A549 (cell line): Measurements from ENCODE around the gene IMPG1. TPM values are rescaled to one million over a fixed set of nuclear protein-coding genes. Genes with fewer than 3 reads are reported as not detected.

ENCODE experiments used
- ATAC-seq, 2 experiments: fragments of 200-7000 bp in 1 of 2; fragments of >200 bp in 1 of 2; cut with Nextera tagmentation in 1 of 2; cut with Tn5 transposase in 1 of 2; 3 replicates each; pipeline versions ENCODE4 v1.8.0 to v1.9.1; 2018 to 2020; ENCODE audit warnings: mild to moderate bottlenecking in 1 of 2, moderate library complexity in 1 of 2
- CTCF ChIA-PET: fragments of 300-600 bp; sonication (Branson Sonifier 250); formaldehyde crosslinking; extraction: SDS; loops from one replicate; lab custom pipeline; 2021; ENCODE audit warnings: antibody characterized with exemption, inconsistent platforms; lab: Yijun Ruan, JAX
- POLR2A ChIA-PET: fragments of 350-600 bp; formaldehyde crosslinking; extraction: SDS; loops from one replicate; lab custom pipeline; 2021; ENCODE audit warnings: antibody characterized with exemption, inconsistent platforms; lab: Yijun Ruan, JAX
- DNase-seq, 2 experiments: peaks; one replicate each; pipeline versions ENCODE4 v3.0.0 to v3.0.0-alpha.2; 2011 to 2016; ENCODE audit warnings: low read depth in 1 of 2, low spot score in 1 of 2
- FAIRE-seq: peaks from 2 replicates; lab custom pipeline; 2011; peaks lifted over from hg19 to GRCh38; lab: Jason Lieb, UNC
- H3K27ac ChIP-seq, 2 experiments: fragments of >200 bp; sonication (Bioruptor Twin); formaldehyde crosslinking; 3 replicates each; pipeline ENCODE4 v1.5.1; 2016 to 2017
- H3K4me1 ChIP-seq: fragments of >200 bp; sonication (Bioruptor Twin); formaldehyde crosslinking; 3 replicates; pipeline ENCODE4 v1.6.1; 2016
- H3K4me2 ChIP-seq: fragments of >200 bp; sonication (Bioruptor Twin); formaldehyde crosslinking; 3 replicates; pipeline ENCODE4 v1.6.1; 2016
- H3K4me3 ChIP-seq: fragments of >200 bp; sonication (Bioruptor Twin); formaldehyde crosslinking; 3 replicates; pipeline ENCODE4 v1.5.1; 2016
- H3K9me3 ChIP-seq: fragments of >200 bp; sonication (Bioruptor Twin); formaldehyde crosslinking; 3 replicates; pipeline ENCODE4 v1.6.1; 2016
- BCL3 ChIP-seq: fragments of >200 bp; sonication (Bioruptor Twin); formaldehyde crosslinking; IDR thresholded peaks from 3 replicates; pipeline ENCODE4 v1.6.1; 2016
- EP300 ChIP-seq, 2 experiments: fragments of >200 bp; sonication (Bioruptor Twin); formaldehyde crosslinking; IDR thresholded peaks; 2 replicates in 1 of 2; 3 replicates in 1 of 2; pipeline ENCODE4 v1.6.1; 2016 to 2017
- ESRRA ChIP-seq: fragments of 150-350 bp; IDR thresholded peaks from 2 replicates; pipeline ENCODE4 v1.6.1; 2014; ENCODE audit warnings: mild to moderate bottlenecking, low read length, borderline replicate concordance
- JUN ChIP-seq, 2 experiments: fragments of >200 bp; sonication (Bioruptor Twin); formaldehyde crosslinking; IDR thresholded peaks; 2 replicates in 1 of 2; 3 replicates in 1 of 2; pipeline ENCODE4 v1.6.1; 2016 to 2017
- JUNB ChIP-seq: fragments of >200 bp; sonication (Bioruptor Twin); formaldehyde crosslinking; IDR thresholded peaks from 2 replicates; pipeline ENCODE4 v1.6.1; 2016
- MAFK ChIP-seq: fragments of 450-650 bp; IDR thresholded peaks from 2 replicates; pipeline ENCODE4 v1.6.1; 2014; ENCODE audit not compliant: partially characterized antibody
- MAX ChIP-seq: IDR thresholded peaks from 2 replicates; pipeline ENCODE4 v1.6.1; 2012
- NR3C1 ChIP-seq: fragments of >200 bp; sonication (Bioruptor Twin); formaldehyde crosslinking; IDR thresholded peaks from 3 replicates; pipeline ENCODE4 v1.6.1; 2017
- PHF8 ChIP-seq: fragments of 200-600 bp; sonication (generic); IDR thresholded peaks from 2 replicates; pipeline ENCODE4 v1.6.1; 2016; ENCODE audit warnings: low read depth, mild to moderate bottlenecking, antibody characterized with exemption, moderate library complexity, borderline replicate concordance
- POLR2AphosphoS2 ChIP-seq: conservative IDR thresholded peaks from 2 replicates; pipeline ENCODE4 v1.6.1; 2012; ENCODE audit warnings: low read length, improper control_type of control experiment, inconsistent platforms
- REST ChIP-seq: fragments of 200-600 bp; sonication (generic); IDR thresholded peaks from 2 replicates; pipeline ENCODE4 v1.6.1; 2016; ENCODE audit warnings: antibody characterized with exemption, mild to moderate bottlenecking, moderate library complexity
- RFX5 ChIP-seq: fragments of 450-650 bp; IDR thresholded peaks from 2 replicates; pipeline ENCODE4 v1.7.1; 2014; ENCODE audit warnings: antibody characterized with exemption, mild to moderate bottlenecking, moderate library complexity
- RNF2 ChIP-seq: fragments of 200-600 bp; sonication (generic); IDR thresholded peaks from 2 replicates; pipeline ENCODE4 v1.6.1; 2016; ENCODE audit warnings: low read depth, mild to moderate bottlenecking, antibody characterized with exemption, moderate library complexity, borderline replicate concordance
- SMC3 ChIP-seq: fragments of >200 bp; sonication (Bioruptor Twin); formaldehyde crosslinking; IDR thresholded peaks from 3 replicates; pipeline ENCODE4 v1.6.1; 2018; ENCODE audit warnings: inconsistent platforms
- TFCP2L1 ChIP-seq: fragments of 250-450 bp; sonication (Bioruptor Pico); IDR thresholded peaks from 2 replicates; pipeline ENCODE4 v1.5.0; 2021; ENCODE audit warnings: mild to moderate bottlenecking
- USF2 ChIP-seq: fragments of 450-650 bp; IDR thresholded peaks from 2 replicates; pipeline ENCODE4 v1.6.1; 2014; ENCODE audit warnings: antibody characterized with exemption
- ZSCAN20 ChIP-seq: fragments of 250-450 bp; sonication (Bioruptor Pico); IDR thresholded peaks from 2 replicates; pipeline ENCODE4 v1.8.0; 2022; ENCODE audit warnings: mild to moderate bottlenecking, moderate library complexity
- WGBS: methylation state at CpG from one replicate; pipeline ENCODE4 v1.1.6; 2017; ENCODE audit errors: missing lambda C conversion rate; 5-methylcytosine and 5-hydroxymethylcytosine counted together
- polyA plus RNA-seq, 4 experiments: library from polyadenylated mRNA; depleted of rRNA in 3 of 4; stranded (reverse); fragments of >200 nt; fragmentation: RNase III in 1 of 4; extraction: RNeasy Plus Mini Kit Qiagen cat#74134 plus additional on column Dnase treatment in 1 of 4; gene quantifications; 2 replicates in 3 of 4; 3 replicates in 1 of 4; pipeline ENCODE4 v1.2.3, GENCODE V29; 2011 to 2017
- TF ChIP-seq, protein P1 (sequence below): fragments of >200 bp; sonication (Bioruptor Twin); formaldehyde crosslinking; IDR thresholded peaks from 2 replicates; pipeline ENCODE4 v1.6.1; 2016
- TF ChIP-seq, protein P2 (sequence below): fragments of 150-350 bp; IDR thresholded peaks from 2 replicates; pipeline ENCODE4 v1.6.1; 2014; ENCODE audit warnings: low read depth, mild to moderate bottlenecking, low read length

Gene IMPG1
- polyA plus RNA-seq, 2 of the 4 experiments (the other 2 are of a cell fraction) = not detected

- TF ChIP-seq, protein P1, sequence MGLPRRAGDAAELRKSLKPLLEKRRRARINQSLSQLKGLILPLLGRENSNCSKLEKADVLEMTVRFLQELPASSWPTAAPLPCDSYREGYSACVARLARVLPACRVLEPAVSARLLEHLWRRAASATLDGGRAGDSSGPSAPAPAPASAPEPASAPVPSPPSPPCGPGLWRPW = no peak
- no peak for TF ChIP-seq USF2
- POLR2A ChIA-PET = no interaction called here
- H3K4me1 ChIP-seq = no peaks in the 10 kb centered on the region
- H3K27ac ChIP-seq = no peak overlapping the region
- H3K4me3 ChIP-seq = no peak overlapping the region
- CTCF ChIA-PET = no interaction called here
- H3K9me3 ChIP-seq = no peaks in the 10 kb centered on the region
- DNase-seq (no peak), ATAC-seq (no peak), FAIRE-seq (no peak)
- WGBS = 10% methylated on average over 2 of the region's 2 CpGs
- no peak overlapping the region for H3K4me2 ChIP-seq
Observed at GRCh38 chr6:75937846-75938245, 134.6 kb downstream of the IMPG1 start.

GRCh38 chr6:75936682-75937081, 135.8 kb downstream of the IMPG1 start:
- FAIRE-seq = no peak

GRCh38 chr6:75935473-75935793, 137.0 kb downstream of the IMPG1 start:
- DNase-seq (no peak), FAIRE-seq (no peak), ATAC-seq (peak; percentile 14 to 30; a peak in 4 of 6 replicates)
- H3K4me1 ChIP-seq = no peaks in the 10 kb centered on the region
- POLR2A ChIA-PET = no interaction called here
- peak overlapping the region; percentile 94 for H3K4me2 ChIP-seq
- no peaks in the 10 kb centered on the region for H3K9me3 ChIP-seq
- peak overlapping the region; percentile 36; the same call in 1 of the 3 replicates for H3K4me3 ChIP-seq
- CTCF ChIA-PET = interaction anchor here (0.9 to 1.8 kb wide), 3 partner anchors 11 to 1522 kb away, joined by 3 to 6 read pairs (median 3); no protein-coding TSS in a partner anchor
- no peak overlapping the region for H3K27ac ChIP-seq
- TF ChIP-seq JUN (IDR thresholded peaks at IDR 0.05) = no peak
- no peak for TF ChIP-seq JUNB
- TF ChIP-seq RFX5 = no peak
- no peak for TF ChIP-seq TFCP2L1 (CRISPR knock-in tag)
- no peak for TF ChIP-seq ESRRA
- no peak for TF ChIP-seq PHF8
- TF ChIP-seq BCL3 = no peak
- TF ChIP-seq, all 56 proteins: peak for 0
- 82% methylated on average over 9 of the region's 12 CpGs for WGBS

More at GRCh38 chr6:75936682-75937081, 135.8 kb downstream of the IMPG1 start:
- no peak for ATAC-seq
- H3K4me3 ChIP-seq = no peak overlapping the region
- 46% methylated on average over 3 of the region's 3 CpGs for WGBS
- CTCF ChIA-PET = no interaction called here
- POLR2A ChIA-PET = no interaction called here
- no peak for DNase-seq
- H3K4me1 ChIP-seq = no peaks in the 10 kb centered on the region
- no peak overlapping the region for H3K4me2 ChIP-seq
- H3K27ac ChIP-seq = no peak overlapping the region
- TF ChIP-seq RNF2 (no peak), MAFK (no peak), POLR2AphosphoS2 (no peak), ZSCAN20 (CRISPR knock-in tag) (no peak), MAX (no peak), REST (no peak), EP300 (IDR thresholded peaks at IDR 0.05) (no peak), NR3C1 (no peak), SMC3 (no peak)
- TF ChIP-seq, protein P2, sequence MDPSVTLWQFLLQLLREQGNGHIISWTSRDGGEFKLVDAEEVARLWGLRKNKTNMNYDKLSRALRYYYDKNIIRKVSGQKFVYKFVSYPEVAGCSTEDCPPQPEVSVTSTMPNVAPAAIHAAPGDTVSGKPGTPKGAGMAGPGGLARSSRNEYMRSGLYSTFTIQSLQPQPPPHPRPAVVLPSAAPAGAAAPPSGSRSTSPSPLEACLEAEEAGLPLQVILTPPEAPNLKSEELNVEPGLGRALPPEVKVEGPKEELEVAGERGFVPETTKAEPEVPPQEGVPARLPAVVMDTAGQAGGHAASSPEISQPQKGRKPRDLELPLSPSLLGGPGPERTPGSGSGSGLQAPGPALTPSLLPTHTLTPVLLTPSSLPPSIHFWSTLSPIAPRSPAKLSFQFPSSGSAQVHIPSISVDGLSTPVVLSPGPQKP = no peak
- H3K9me3 ChIP-seq = no peaks in the 10 kb centered on the region
